Breast epithelium (tissue), 3 donors: Measurements from ENCODE around the gene CYTH4.

Source experiments
- CTCF ChIP-seq, 3 donors: fragments of 450-650 bp; IDR thresholded peaks; one replicate each; pipeline ENCODE4 v1.5.1; 2016 to 2017; ENCODE audit warnings: antibody characterized with exemption in 3 of 3, mild to moderate bottlenecking in 3 of 3, moderate library complexity in 3 of 3
- POLR2A ChIP-seq: fragments of 450-650 bp; IDR thresholded peaks from one replicate; pipeline ENCODE4 v1.6.1; 2016; ENCODE audit warnings: antibody characterized with exemption, mild to moderate bottlenecking, moderate library complexity
- POLR2AphosphoS5 ChIP-seq, 3 donors: sonication (generic); formaldehyde crosslinking; IDR thresholded peaks; one replicate each; pipeline ENCODE4 v1.6.1; 2017; ENCODE audit warnings: antibody characterized with exemption in 3 of 3

GRCh38 chr22:37312549-37313183 lies 30.4 kb downstream of the CYTH4 start:
- TF ChIP-seq CTCF (IDR thresholded peaks at IDR 0.05), result no peak
- TF ChIP-seq POLR2A, result no peak
- TF ChIP-seq POLR2AphosphoS5 (IDR thresholded peaks at IDR 0.05), result no peak
